NCI-H1105 (cell line): ENCODE data around the gene IL31.
"Not testable (repeated sequence)": the region's sequence is repeated elsewhere in the genome, so short reads cannot be mapped to it uniquely, and the experiment has no call there.

ENCODE experiments used
- DNase-seq: peaks from one replicate; lab custom pipeline; 2025; lab: John Stamatoyannopoulos, UW

The IL31 gene

GRCh38 chr12:122174155-122174845 lies at the start of gene IL31:
IL31 (minus strand) TSS chr12:122174221; CDS start chr12:122174172, 49 bp downstream.
- DNase-seq, result no peak

GRCh38 chr12:122216445-122216844 lies 42.4 kb upstream of the IL31 start:
- DNase-seq, result no peak

GRCh38 chr12:122215771-122216170 lies 41.8 kb upstream of the IL31 start:
- no peak for DNase-seq

- no peak for DNase-seq
These were observed 34.2 kb upstream of the IL31 start for GRCh38 chr12:122208073-122208820.

- no peak for DNase-seq
These were observed 33.4 kb upstream of the IL31 start for GRCh38 chr12:122207391-122207790.

- DNase-seq, result no peak
These were observed 33.0 kb upstream of the IL31 start for GRCh38 chr12:122206976-122207375.

GRCh38 chr12:122206111-122206881 lies 32.3 kb upstream of the IL31 start:
- DNase-seq, result no peak

- no peak for DNase-seq
These were observed 31.3 kb upstream of the IL31 start for GRCh38 chr12:122205053-122205925.

GRCh38 chr12:122204167-122205052 lies 30.4 kb upstream of the IL31 start:
- DNase-seq, result no peak

- DNase-seq, result peak; percentile 61
These were observed 29.5 kb upstream of the IL31 start, which contains the start of gene B3GNT4 for GRCh38 chr12:122203301-122204166. B3GNT4 (plus strand) TSS chr12:122203709; CDS start chr12:122204619, 910 bp downstream.

- DNase-seq, result not testable (repeated sequence)
These were observed 28.8 kb upstream of the IL31 start for GRCh38 chr12:122202811-122203210.

- no peak for DNase-seq
These were observed 28.0 kb upstream of the IL31 start for GRCh38 chr12:122202017-122202416.

- DNase-seq, result no peak
These were observed 27.4 kb upstream of the IL31 start for GRCh38 chr12:122201381-122201780.

GRCh38 chr12:122200541-122201175 lies 26.6 kb upstream of the IL31 start:
- no peak for DNase-seq

- DNase-seq, result no peak
These were observed 25.7 kb upstream of the IL31 start for GRCh38 chr12:122199484-122200355.

- DNase-seq, result no peak
These were observed 23.6 kb upstream of the IL31 start for GRCh38 chr12:122197612-122197966.

GRCh38 chr12:122195405-122195804 lies 21.4 kb upstream of the IL31 start:
- DNase-seq, result no peak

GRCh38 chr12:122194804-122195203 lies 20.8 kb upstream of the IL31 start:
- DNase-seq, result no peak
